HG02571 (cell line): ENCODE measurements around the gene MYO15B.

ENCODE experiments used
- ATAC-seq: cut with Tn5 transposase; IDR thresholded peaks from one replicate; pipeline ENCODE4 v1.9.1; 2021; ENCODE audit warnings: mild to moderate bottlenecking, moderate library complexity; ENCODE audit not compliant: unreplicated experiment

The MYO15B gene

GRCh38 chr17:75622771-75623273 lies 35.2 kb downstream of the MYO15B start:
- ATAC-seq: no peak

GRCh38 chr17:75623386-75623785 lies 35.8 kb downstream of the MYO15B start:
- ATAC-seq: no peak

- no peak for ATAC-seq
Measured at GRCh38 chr17:75624021-75624420, 36.4 kb downstream of the MYO15B start.

GRCh38 chr17:75624714-75625345 lies 37.2 kb downstream of the MYO15B start:
- ATAC-seq: no peak

GRCh38 chr17:75625813-75626486 lies 38.4 kb downstream of the MYO15B start:
- no peak for ATAC-seq

GRCh38 chr17:75626496-75627038 lies 39.0 kb downstream of the MYO15B start:
- no peak for ATAC-seq

- no peak for ATAC-seq
Measured at GRCh38 chr17:75627094-75627493, 39.5 kb downstream of the MYO15B start.

- ATAC-seq: no peak
Measured at GRCh38 chr17:75628425-75628824, 40.8 kb downstream of the MYO15B start.

GRCh38 chr17:75629157-75629556 lies 41.6 kb downstream of the MYO15B start:
- no peak for ATAC-seq

- ATAC-seq: no peak
Measured at GRCh38 chr17:75630071-75630917, 42.7 kb downstream of the MYO15B start.

- no peak for ATAC-seq
Measured at GRCh38 chr17:75631353-75631752, 43.8 kb downstream of the MYO15B start.

- no peak for ATAC-seq
Measured at GRCh38 chr17:75632428-75632827, 44.8 kb downstream of the MYO15B start.

- no peak for ATAC-seq
Measured at GRCh38 chr17:75632863-75633485, 45.4 kb downstream of the MYO15B start, which contains the start of gene SMIM5. SMIM5 (plus strand) TSS chr17:75633434; CDS start chr17:75640202, 6,768 bp downstream.

GRCh38 chr17:75633486-75634375 lies 46.1 kb downstream of the MYO15B start:
- no peak for ATAC-seq

GRCh38 chr17:75634376-75634740 lies 46.8 kb downstream of the MYO15B start:
- no peak for ATAC-seq

- no peak for ATAC-seq
Measured at GRCh38 chr17:75634754-75635609, 47.4 kb downstream of the MYO15B start.

- ATAC-seq: no peak
Measured at GRCh38 chr17:75635610-75636202, 48.1 kb downstream of the MYO15B start.

- no peak for ATAC-seq
Measured at GRCh38 chr17:75636381-75637142, 49.0 kb downstream of the MYO15B start.
